RKO (cell line): ENCODE measurements around the gene PDIA5.

Experiments
- DNase-seq: peaks from one replicate; pipeline ENCODE4 v3.0.0-alpha.2; 2016; ENCODE audit warnings: low spot score

PDIA5 gene

DNA sequence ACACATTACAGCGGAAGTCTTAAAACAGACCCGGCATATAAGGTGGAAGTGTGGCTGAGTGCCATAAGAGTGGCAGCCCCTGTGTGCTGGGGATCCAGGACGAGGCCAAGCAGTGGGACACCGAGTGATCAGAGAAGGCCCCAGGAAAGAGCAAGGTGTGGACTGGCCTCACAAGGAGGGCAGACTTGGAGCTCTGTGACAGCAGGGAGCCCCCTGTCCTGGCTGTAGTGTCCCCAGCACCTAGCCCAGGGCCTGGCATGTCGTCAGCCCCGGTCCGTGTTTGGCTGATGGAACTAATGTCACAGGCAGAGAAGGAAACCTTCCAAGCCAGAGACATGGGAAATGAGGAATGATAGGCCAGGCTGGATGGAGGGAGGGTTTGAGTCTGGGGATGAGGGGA, 4.8 kb downstream of the PDIA5 start:
- DNase-seq: no peak

DNA sequence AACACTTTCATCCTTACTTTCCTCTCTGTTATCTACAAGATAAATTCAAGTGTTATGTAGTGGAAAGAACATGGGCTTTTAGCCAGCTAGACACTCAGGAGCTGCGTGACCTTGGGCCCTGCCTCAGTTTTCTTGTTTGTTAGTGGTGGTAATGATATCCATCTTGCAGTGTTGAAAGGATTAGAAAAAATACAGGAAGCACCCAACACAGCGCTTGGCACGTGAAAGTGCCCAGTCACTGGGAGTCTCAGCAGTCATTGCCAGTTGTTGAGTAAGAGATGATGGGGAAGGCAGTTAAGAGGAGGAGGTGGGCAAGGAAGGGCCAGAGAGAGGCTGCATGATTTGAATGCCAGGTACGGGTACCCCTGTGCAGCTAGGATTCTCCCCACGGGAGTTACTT, 5.3 kb downstream of the PDIA5 start:
- no peak for DNase-seq

DNA sequence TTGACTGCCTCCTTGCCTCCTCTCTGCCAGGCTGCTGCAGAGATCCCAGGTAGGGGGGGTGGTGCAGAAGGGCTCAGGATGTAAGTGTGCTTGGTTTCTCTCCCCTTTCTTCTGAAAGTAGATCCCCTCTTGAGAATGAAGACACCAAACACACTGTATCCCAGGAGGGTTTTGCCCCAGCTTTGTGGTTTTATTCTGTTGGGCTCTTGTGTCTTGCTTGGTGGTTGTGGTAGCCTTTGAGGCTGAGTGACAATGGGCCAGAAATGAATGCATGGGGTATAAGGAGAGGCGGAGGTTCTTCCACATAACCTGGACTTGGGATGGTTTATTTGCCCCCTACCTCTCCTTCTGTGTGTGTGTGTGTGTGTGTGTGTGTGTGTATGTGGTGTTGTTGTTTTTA, 5.7 kb downstream of the PDIA5 start:
- DNase-seq: no peak

GRCh38 chr3:123075359-123075758, 8.5 kb downstream of the PDIA5 start:
- no peak for DNase-seq

GRCh38 chr3:123076112-123076495, 9.3 kb downstream of the PDIA5 start:
- no peak for DNase-seq

GRCh38 chr3:123076496-123077418, 9.9 kb downstream of the PDIA5 start:
- DNase-seq: no peak

- DNase-seq: no peak
Observed at GRCh38 chr3:123078101-123078500, 11.3 kb downstream of the PDIA5 start.

DNA sequence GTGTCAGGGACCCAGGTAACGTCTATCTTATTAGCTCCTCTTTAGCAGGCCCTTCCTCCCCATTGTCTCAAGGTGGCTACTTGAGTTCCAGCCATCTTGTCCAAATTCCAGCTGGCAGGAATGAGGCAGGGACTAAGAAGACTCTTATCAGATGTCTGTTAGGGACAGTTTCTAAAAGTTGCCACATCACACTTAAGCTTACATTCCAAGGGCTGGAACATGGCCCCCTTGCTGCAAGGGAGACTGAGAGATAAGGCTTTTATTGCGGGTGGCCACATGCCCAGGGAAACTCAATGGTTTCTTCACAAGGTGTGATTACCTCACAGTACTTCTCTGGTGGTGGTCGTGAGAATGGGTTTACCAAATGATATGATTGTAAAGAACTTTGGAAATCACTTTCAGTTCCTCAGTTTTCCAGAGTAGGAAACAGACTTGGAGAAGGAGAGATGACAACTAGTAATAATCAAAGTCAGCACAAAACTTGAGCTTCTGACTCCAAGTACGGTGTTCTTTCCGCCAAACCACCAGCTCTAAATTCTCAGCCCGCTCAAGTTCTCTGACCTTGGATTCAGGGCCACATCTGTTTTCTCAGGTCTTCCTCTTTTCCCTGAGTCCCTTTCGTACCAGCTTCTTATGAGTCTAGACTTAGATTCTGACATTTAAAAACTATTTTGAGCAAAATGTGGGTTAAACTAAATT, 14.2 kb downstream of the PDIA5 start:
- no peak for DNase-seq

DNA sequence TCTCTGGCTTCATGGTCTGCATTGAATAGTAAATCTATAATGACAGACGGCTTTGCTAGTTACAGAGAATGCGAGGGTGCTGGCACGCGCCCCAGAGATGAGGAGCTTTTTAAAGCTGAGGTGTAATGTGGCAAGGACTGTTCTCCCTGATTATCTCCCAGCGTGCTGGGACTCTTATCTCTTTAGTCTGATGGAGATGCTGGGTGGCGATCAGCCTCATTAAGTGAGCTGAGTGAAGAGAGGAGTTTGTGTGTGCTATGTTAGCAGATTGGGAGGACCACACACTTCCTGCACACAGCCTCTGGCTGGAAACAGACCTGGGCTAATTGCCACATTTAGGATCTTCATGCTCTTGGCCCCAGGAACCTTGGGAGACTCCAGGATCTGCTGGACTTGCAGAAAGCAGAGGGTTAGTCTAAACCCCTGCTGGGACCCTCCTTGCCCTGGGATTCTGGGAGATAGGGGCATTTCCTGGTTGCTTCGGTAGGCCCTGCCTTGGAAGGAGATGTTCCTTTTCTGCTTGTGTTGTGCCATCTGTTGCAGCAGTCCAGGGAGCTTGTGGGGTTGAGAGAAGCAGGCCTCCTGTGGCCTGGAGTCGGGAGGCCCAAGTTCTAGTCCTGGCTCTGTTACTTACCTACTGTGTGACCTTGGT, 15.0 kb downstream of the PDIA5 start:
- DNase-seq: no peak

GRCh38 chr3:123082370-123083065, 15.7 kb downstream of the PDIA5 start:
- DNase-seq: no peak

DNA sequence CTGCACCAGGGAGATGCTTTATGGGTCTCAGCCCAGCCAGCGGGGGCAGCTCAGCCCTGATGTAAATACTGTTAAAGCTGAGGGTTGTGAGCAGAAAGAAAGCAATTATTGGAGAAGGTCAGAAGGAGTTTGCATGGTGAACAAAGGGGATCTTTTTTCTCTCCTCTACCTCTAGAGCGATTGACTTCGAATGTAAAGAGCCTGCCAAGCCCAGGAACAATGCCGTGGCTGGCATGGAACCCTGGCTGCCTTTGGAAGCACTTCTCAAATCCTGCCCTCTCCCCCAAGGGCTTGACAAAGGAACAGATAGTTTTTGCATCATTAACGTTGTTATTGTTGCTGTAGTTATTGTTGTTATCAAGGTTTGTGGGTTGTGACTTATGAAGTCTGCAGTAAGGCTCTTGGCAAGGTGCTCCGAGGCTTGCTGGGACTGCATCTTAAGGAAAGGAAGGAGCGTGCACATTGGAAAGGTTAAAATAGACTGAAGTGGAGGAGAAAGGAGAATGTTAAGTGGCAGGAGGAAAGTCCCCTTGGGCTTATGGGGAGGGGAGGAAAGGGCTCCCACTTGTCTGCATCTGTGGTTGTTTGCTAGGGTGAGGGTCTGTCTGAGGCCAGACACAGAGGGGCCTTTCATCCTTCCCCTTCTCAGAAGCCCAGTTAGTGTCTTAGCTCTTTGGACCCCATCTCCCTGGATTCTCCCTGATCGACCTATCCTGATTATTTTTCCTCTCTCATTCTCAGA, 16.7 kb downstream of the PDIA5 start:
- no peak for DNase-seq

GRCh38 chr3:123084192-123084591, 17.4 kb downstream of the PDIA5 start:
- no peak for DNase-seq

- DNase-seq: no peak
Observed at GRCh38 chr3:123084738-123085237, 18.0 kb downstream of the PDIA5 start.

GRCh38 chr3:123085293-123085931, 18.6 kb downstream of the PDIA5 start:
- no peak for DNase-seq

DNA sequence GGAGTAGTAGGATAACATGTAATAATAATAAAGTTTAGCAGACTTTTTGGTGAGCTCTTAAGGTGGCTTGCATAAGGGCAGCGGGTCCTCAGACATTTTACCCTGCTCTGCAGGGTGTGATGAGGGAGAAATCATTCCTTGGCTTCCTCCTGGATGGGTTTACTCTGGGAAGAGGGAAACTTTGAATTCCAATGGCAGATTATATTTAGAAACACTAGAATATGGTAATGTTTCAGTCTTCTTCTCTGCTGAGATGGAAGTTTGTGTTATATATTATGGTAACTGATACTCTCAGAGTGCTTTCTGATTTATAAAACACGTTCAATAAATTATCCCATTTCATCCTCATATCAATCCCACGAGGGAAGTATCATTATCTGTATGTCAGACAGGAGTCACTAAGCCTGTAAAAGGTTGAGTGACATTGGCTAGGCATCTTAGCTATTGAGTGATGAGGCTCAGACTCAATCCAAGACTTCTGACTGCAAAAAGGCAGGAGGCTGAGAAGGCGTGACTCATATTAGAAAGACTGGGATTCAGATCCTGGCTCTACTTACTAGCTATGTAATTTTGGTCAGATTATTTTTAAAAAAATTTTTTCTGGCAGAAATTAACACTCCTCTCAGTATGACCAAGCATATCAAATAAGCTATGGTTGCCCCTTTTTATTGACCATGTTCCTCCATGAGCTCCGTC, 19.3 kb downstream of the PDIA5 start:
- DNase-seq: no peak

DNA sequence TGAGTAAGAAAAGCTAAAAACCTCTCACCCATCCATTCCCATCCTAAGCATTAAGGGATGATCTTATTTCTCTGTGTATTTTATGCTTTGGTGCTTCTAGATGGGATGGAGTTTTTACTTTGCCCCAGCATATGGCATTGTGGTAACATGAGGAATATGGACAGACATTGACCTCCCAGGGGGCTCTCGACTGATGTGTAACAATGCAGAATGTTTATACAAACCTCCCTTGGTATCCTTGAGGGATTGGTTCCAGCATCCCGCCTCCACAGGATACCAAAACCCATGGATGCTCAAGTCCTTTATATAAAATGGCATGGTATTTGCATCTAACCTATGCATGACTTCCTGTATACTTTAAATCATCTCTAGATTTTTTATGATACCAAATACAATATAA, 21.6 kb downstream of the PDIA5 start:
- no peak for DNase-seq

GRCh38 chr3:123089611-123090331, 22.9 kb downstream of the PDIA5 start:
- no peak for DNase-seq

- no peak for DNase-seq
Observed at GRCh38 chr3:123090728-123091531, 24.1 kb downstream of the PDIA5 start.

- DNase-seq: no peak
Observed at GRCh38 chr3:123092243-123092642, 25.4 kb downstream of the PDIA5 start.
